NAMALWA (cell line): Measurements from ENCODE around the gene KISS1.

Source experiments
- DNase-seq: peaks from one replicate; pipeline ENCODE4 v3.0.0-alpha.2; 2015; ENCODE audit warnings: low spot score

Gene KISS1

DNA sequence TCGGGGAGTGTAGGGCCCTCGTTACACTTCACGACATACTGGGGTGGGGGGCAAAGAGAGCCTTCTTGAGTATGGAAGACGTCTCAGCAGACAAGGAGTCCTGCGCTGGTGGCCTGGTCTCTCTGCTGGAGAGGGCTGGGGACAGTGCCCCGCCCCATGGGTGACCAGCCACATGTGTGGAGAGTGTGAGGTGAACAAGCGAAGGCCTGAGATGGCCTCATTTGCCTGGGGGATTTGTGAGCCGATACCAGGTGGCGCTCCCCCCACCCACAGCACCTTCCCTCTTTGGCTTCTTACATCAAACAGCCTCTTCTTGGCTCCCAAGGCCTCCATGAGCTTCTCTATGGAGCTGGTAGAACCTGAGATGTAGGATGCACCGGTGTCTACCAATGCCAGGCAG, 40.4 kb downstream of the KISS1 start:
- no peak for DNase-seq

DNA sequence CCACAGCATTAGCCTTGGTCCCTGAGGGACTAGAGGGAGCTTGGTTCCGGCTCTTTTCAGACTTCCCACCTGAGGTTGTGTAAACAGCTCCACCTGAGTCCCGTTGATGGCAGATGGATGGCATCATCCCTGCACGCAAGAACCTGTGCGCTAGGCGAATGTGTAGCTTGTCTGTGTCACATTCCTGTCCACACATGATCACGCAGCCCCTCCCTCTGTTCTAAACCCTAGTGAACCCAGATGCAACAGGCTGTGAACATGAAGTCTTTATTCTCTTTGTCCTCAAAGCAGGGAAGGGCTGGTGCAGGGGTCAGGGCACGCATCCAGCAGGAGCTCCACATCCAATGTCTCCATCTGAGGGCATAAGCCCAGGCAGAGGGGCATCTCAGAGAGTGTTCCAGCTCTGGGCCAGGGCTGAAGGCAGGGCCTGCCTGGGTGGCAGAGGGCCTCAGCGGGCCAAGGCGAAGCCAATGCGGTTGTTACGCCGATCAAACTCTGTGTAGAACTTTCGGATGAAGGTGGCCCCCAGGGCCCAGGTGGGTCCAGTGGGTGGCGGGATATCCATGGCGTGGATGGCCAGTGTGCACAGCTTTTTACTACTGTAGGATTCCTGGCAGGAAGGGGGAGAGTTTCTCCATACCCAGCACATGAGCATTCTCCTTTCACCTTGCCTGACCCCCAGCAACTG, 41.6 kb downstream of the KISS1 start:
- no peak for DNase-seq

DNA sequence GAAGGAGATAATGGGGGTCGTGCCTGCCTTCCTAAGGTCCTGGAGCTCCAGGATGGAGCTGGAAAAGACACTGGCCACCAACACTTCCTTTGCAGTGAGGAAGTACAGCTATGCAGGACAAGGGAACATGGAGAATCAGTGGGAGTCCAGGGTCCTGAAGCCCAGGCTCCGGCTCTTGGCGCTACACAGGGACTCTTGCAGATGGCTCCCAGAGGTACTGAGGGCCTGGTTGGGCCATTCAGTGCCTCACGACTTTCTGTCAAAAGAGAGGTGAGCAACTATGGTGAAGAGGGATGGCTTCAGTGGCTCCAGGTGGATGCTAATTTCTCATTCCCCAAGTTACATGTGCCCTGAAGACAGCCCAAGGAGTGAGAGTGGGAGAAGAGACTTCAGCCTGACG, 42.6 kb downstream of the KISS1 start:
- no peak for DNase-seq

DNA sequence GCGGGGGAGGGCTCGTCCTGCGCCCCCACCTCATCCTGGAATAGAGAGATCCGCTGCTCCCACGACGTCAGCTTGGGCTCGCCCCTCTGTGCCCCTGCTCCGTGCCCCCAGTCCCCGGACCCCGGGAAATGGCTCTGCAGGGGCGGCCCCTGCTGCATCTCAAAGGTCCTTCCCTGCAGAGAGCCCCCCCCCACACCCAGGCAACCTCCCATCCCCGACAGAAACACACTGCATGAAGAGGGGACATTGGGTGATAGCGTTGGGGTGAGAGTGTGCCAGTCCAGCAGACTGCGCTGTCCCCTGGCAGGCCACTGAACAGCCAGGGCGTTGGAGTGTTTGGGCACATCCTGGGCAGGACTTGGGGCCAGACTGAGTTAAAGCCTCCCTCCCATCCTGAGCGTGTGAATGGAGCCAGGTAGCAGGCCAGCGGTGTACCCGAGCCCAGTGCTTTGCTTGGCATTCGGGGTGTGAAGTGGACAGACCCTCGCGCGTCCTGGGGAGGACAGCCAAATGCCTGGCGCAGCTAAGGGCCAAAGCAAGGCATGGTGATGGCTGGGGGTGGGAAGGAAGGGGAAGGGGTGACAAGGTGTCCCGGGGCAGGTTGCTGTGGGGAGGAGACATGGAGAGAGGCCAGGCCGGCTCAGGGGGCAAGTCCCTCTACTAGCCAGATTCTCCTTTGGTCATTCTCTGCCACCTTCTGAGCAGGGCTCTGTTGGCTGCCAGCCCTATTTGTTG, 43.8 kb downstream of the KISS1 start:
- DNase-seq, result no peak

DNA sequence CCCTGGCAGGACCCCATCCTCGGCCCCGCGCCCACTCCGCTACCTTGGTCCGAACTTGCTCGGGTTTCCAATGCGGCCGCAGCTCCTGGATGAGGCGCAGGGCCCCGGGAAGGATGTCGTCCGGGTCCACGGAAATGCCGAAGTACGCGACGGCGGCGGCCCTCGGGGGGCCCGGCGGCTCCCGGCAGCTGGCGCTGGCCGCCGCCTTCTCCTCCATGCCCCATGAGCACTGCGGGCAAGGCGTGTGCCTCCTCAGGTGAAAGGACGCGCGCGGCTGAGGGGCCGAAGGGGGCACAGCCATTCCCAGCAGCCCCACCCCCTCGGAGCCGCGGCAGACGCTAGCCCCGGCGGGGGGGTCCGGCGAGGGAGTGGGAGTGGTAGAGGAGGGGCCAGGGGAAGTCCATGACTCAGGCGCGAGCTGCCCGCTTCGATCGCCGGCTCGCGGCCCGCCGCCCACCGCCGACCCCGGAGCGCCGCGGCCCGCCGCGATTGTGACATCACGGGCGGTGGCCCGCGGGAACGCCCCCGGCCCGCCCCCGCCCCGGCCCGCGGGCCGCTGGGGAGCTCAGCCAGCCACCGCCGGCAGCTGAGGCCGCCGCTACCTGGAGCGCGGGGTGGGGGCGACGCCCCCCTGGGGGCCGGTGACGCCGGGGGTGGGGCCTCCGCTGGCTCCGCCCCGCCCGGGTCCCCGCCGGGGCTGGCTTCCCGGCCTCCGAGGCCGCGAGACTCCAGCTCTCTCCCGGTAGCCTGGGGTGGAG, 44.6 kb downstream of the KISS1 start, which contains the start of gene ETNK2:
Gene ETNK2 (minus strand): TSS at position 493 of the 758 bp plus-strand sequence. CDS start 192 bp downstream, at position 301.
- DNase-seq, result no peak

DNA sequence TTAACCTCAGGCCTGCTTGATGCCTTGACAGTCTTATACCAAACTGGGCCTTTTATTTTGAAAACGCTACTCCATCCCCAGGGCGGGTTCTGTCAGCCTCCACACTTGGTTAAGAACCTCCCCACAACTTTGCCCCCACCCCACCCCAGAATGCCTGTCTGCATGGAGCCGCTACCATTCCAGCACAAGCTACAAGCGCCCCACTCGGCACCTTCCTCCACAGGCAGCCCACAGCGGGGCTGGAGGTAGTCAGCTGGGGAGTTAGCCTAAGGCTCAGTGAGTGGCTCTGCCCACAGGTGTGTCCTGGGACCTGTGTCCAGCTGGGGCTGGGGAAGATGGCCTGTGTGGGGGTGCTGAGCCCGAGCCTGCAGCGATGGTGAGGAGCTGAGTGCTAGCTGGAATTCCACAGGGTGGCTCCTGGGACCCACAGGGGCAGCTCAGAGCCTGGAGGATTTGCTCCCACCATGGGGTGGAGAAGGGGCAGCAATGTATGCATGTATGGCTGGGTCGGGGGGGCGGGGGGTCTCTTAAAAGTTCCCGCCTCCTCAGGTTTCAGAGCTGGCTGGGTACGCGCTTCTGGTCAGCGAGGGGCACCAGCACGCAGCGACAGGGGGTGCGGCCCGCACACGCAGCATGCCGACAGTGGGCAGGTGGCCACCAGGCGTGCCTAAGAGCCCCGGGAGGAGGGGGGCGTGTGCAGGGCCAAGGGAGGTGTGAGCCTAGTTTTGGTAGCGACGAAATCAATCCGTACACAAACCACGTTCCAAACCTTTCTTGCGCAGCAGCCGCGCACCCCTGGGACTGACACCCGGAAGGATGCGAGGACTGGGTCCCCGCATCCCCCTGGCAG, 45.4 kb downstream of the KISS1 start:
- no peak for DNase-seq

DNA sequence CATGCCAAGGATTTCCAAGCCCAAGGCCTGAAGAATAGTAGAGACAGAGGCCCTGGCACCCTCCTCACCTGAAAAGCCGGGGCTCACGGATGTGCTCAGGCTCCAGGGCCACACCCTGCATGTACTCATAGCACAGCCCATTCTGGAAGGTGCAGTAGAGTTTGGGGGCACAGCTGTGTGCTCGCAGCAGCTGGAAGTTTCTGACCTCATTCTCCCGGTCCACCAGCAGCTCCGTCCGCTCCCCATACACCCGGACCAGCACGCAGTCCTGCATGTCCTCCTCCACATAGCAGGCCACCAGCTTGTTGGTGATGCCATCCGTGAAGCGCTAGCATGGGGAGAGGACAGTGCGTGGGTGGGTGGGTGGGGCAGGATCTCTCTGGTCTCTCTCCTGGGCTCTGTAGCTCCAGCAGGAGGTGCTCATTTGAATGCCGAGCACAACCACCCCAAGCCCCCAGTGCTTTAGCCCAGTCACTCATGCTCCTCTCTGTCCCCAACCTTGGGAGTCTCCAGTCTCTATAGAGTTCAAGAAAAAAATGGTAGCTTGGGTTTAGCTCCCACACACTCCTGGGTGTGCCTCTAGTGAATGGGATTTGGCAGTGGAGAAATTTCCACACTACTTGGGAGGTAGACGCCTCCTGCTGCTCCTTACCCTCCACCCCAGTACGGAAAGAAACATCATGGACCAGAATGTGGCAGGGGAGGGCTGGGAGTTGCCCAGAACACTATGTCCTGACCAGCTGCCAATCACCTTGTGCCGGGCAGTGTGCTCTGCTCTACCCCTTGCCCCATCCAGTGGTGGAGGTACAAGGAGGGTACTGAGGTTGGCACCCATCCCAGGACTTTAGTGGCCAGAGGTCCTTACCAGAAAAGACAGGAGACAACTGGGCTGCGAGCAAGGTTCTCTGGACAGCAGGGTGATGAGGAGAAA, 46.4 kb downstream of the KISS1 start:
- no peak for DNase-seq

DNA sequence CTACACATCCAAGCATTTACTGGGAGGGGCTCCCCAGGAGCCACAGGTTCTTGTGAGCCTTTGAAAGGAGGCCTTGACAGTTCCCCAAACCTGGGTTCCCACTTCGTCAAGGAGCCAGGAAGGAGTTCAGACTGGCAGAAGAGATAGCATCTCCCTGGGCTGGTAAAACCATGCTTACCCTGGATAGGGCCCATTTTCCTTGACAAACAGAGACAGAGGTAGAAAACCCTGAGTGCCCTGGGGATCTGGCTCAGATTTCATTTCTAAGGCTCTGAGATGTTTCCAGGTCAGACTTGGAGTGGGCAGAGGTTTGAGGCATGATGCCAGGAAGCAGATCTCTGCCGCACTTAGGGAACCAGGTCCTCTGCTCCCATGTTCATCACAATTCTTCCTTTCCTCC, 47.2 kb downstream of the KISS1 start:
- DNase-seq, result no peak

DNA sequence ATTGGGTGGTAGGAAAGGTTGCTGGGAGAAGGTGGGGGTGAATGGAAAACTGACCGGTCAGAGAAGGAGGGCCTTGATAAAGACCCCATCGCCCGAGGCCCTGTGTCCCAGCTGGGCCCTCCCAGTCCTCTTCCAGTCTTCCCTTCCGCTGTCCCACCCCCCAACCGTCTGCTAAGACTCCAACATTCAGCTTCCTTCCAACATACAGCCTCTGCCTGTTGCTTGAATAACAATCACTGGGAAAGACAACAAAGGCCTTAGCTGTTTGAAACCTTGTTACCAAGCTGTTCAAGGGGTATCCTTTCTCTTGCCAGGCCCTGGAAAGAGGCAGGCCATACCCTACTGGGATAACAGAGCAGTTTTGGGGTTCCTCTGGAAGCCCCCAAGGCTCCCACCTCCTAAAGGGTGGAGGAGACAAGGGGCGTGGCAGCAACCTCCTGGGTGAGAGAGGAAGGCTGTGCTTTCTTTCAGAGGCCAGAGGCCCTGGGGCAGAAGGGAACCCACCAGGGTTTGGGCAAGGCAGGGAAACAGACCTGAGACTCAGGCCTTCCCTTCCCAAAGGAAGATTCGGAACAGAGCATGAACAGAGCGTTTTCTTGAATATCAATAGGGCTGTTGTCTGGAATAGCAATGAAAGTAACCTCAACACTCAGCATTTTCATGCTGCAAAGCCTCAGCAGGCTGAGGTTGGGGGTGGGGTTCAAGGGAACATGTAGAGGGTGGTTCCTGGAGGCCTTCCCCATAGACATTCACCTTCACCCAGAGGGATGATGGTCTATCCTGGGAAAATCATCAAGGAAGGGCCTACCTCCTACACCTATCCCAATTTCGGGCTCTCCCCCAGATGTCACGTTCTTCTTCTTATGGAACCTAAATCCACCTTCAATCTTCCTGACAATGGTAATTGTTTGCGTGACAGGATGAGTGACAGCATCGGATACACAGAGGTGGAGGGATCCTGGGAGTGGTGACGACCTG, 48.6 kb downstream of the KISS1 start:
- no peak for DNase-seq

DNA sequence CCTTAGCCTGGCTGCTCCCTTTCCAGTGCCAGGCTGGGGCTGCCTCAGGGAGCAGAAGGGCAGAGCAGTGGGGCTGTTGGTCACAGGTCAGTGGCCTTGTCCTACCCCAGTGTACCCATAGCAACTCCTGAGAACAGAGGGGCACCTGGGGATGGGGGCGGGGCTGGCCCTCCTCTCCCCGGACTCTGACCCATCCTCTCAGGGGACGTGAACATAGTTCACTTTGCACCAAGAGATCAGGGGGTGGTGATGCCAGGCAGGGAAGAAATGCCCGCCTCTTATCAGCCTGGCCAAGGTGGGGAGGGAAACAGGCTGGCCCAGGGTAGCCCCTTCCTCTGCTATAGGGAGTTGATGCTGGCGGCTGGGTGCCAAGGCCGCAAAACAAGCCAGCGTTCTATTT, 49.3 kb downstream of the KISS1 start:
- DNase-seq, result no peak

DNA sequence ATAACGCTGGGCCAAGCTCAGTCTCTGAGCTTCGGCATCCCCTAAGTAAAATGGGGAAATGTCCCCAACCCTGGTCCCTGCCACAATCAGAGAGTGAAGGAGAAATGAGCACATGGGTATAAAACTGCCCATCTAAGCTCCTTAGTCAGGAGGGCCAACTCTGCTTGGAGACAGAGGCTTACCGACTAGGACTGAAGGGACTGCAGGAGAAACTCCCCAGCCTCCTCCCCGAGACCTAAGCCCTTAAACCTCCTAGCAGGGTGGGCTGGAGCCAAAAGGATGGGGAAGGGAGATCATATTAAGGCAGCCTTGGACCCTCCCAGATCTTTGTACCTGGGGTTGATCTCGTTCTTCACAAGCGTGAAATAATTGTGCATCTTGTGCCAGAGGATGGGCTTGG, 50.0 kb downstream of the KISS1 start:
- no peak for DNase-seq

DNA sequence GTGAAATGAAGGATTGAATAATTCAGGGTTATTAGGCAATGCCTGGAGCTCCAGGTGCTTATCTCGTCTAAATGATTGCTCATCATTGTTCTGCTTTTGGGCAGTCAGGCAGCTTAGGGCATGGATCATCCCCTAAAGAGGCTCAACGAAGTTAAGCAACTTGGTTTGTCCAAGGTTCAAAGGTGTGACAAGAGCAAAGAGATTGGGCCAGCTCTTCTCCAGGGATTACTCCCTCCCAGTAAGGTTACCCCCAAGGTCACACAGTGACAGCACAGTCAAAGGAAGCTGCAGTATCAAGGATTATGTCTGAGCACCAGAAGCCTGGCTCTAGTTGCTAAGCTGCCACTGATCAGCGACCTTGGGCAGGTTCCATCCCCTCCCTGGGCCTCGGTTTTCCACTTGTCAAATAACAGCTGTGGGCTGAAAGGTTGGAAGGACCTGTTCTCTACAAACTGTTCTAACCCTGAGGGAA, 51.2 kb downstream of the KISS1 start:
- DNase-seq, result no peak

DNA sequence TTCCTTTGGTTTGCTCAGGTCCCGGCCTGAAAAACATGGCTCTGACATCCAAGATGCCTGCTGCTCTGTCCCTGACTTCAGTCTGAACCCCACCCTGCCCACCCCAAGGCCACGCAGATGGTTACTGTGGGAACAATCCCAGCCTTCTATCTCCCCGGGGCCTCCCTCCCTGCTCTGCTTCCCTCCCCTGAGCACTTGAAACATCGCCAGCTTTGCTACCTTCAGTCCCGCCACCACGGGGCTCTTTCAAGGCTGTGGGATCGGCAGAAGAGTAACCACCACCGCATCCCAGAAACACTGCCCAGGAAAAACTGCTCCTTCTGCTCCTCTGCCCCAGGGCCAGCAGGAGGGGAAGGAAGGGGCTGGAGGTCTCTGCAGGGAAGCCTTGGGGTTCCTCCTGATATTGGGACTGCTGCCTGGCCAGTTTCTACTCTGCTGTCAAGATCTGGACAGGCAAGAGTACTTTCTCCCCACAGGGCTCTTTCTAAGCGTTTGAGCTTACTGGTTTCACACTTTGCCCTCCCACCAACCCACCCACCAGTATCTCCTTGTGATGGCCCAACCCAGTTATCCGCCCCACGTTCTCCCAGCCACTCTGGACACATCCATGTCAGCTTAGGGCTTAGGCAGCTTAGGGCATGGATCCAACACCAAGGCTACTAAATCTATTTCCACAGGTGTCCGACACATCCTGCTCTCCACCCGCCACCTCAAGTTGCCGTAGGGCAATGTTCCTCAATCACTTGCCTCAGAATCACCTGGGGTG, 52.8 kb downstream of the KISS1 start:
- DNase-seq, result no peak

DNA sequence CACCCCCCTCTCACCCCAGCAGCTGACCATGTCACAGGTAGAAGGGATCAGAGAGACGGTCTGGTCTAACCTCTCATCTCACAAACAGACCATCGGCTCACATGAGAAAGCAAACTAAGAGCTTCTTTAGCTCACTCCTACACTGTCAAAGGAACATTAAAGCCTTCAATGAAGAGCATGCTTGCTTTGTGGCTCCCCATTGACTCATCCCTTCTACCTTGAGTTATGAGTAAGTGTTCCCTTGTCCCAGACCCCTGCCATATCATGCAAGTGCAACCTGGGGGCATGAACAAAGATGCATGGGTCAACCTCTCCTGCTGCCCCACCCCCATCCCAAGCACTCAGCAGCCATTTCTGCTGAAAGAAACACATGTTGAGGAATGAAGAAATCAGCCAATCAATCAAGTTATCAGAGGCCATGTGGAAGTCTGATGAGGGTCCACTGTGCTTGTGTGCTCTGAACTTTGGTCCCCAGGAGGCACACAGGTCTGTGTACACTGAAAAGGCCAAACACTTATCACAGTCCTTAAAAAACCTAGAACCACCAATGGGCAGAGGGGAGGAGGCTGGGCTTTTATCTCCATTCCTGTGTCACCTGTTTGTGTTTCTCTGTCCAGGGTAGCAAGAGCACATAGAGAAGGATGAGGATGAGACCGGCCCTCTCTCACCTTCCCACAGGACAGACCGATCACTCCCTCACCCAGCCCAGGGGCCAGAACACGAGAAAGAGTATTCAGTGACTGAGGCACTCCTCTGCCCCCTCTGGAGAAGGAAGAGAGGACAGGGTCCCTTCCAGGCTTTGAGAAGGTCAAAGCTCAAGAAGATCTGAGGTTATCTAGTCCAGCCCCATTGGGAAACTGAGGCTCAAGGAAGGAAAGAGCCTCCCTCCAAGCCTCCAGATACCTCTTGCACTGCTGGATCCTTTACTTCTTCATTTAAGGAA, 54.0 kb downstream of the KISS1 start:
- DNase-seq, result no peak

DNA sequence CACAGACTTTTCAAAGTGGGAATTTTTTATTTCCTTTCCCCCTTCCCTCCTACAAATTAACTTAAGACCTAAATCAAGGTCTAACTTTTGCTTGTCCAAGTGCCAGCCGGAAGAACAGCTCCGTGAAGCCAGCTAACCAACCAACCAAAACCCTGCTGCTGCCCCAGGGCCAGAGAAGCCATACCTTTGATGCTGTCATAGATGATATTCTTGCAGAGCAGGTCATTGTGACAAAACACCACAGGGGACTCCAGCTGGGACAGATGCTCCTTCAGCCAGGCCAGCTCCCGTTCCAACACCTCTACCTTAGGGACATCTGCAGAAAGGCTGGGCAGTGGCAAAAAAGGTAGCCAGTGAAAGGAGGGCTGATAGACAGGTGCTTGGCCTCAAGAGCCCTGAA, 55.2 kb downstream of the KISS1 start:
- DNase-seq, result no peak
